ENCODE results near the gene SCN3B.

SCN3B gene

DNA sequence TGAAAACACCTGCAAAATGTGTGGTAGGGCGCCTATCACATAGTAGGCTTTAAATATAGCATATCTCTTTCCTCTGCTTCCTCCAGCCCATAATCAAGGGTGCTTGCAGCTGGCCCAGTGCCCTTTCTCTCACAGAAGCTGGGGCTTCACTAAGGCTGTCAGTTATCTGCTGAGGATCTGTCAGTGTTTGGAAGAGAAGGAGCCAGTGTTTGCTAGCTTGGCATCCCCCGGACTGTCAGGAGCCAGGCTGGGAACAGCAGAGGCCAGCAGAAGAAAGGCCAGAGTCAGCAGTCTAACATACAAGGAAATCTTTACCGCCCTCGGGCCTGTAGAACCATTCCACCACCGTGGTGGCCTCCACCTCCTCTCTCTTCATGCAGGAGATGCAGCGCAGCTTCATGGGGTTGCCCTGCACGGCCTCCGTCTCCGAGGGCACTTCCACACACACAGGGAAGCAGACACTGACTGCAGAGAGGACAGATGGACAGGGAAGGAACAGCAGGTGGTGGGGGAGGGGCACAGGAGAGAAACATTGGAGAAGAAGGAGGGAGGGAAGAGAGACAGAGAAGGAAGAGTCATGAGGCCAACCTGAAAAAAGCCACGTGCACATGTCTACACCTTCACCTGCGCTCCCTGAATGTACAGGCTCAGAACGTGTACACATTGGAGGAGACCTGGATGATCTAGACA lies 9.0 kb downstream of the SCN3B start:
- H3K36me3 Mint-ChIP-seq (ENCODE audit: low read depth): no peaks in the 10 kb centered on the region
- peaks cover 10% of the 10 kb centered on the region for H3K4me1 Mint-ChIP-seq
- H3K4me3 Mint-ChIP-seq: no peak overlapping the region
- peaks cover 38% of the 10 kb centered on the region for H3K27me3 Mint-ChIP-seq (ENCODE audit: low read depth, poor library complexity)
- no peak for TF ChIP-seq CTCF (IDR thresholded peaks at IDR 0.05)
- H3K27ac Mint-ChIP-seq: no peak overlapping the region
- DNase-seq: no peak
- no peaks in the 10 kb centered on the region for H3K9me3 Mint-ChIP-seq

GRCh38 chr11:123642435-123642834 lies 12.0 kb downstream of the SCN3B start:
- no peak for DNase-seq
- H3K4me3 Mint-ChIP-seq: no peak overlapping the region
- no peaks in the 10 kb centered on the region for H3K9me3 Mint-ChIP-seq
- H3K27me3 Mint-ChIP-seq (ENCODE audit: low read depth, poor library complexity): peaks cover 43% of the 10 kb centered on the region
- TF ChIP-seq CTCF (IDR thresholded peaks at IDR 0.05): no peak
- H3K36me3 Mint-ChIP-seq (ENCODE audit: low read depth): no peaks in the 10 kb centered on the region
- peaks cover 17% of the 10 kb centered on the region for H3K4me1 Mint-ChIP-seq
- no peak overlapping the region for H3K27ac Mint-ChIP-seq

GRCh38 chr11:123641495-123641840 lies 13.0 kb downstream of the SCN3B start:
- peaks cover 43% of the 10 kb centered on the region for H3K27me3 Mint-ChIP-seq (ENCODE audit: low read depth, poor library complexity)
- peak overlapping the region; percentile 42 for H3K27ac Mint-ChIP-seq
- H3K4me1 Mint-ChIP-seq: peaks cover 17% of the 10 kb centered on the region
- no peak overlapping the region for H3K4me3 Mint-ChIP-seq
- no peak for TF ChIP-seq CTCF (IDR thresholded peaks at IDR 0.05)
- no peak for DNase-seq
- H3K9me3 Mint-ChIP-seq: no peaks in the 10 kb centered on the region
- H3K36me3 Mint-ChIP-seq (ENCODE audit: low read depth): no peaks in the 10 kb centered on the region

GRCh38 chr11:123640677-123641494 lies 13.5 kb downstream of the SCN3B start:
- Mint-ChIP-seq H3K36me3 (ENCODE audit: low read depth) (no peaks in the 10 kb centered on the region), H3K9me3 (no peaks in the 10 kb centered on the region), H3K27ac (no peak overlapping the region), H3K27me3 (ENCODE audit: low read depth, poor library complexity) (peaks cover 38% of the 10 kb centered on the region), H3K4me3 (no peak overlapping the region), H3K4me1 (peaks cover 17% of the 10 kb centered on the region)
- peak; percentile 86 for TF ChIP-seq CTCF (IDR thresholded peaks at IDR 0.05)
- DNase-seq: peak; percentile 63

DNA sequence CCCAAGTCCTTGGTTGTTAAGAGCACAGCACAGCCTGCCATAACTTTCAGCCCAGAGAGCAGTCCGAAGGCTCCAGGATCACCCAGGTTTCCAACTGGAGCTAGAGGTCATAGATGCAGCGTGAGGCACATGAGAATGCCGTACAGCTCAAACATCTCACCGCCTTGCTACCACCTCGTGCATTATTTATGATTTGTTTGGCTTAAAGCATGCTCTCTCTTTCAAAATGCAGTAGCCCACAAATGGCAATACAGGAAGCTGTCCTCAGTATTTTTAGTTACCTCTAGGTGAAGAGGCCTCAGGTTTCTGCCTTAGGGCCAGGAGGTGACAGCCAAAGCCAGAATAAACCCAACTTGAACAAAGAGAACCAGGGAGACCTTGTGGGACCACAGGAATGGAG lies 14.4 kb downstream of the SCN3B start:
- H3K36me3 Mint-ChIP-seq (ENCODE audit: low read depth): no peaks in the 10 kb centered on the region
- no peak overlapping the region for H3K4me3 Mint-ChIP-seq
- DNase-seq: no peak
- no peaks in the 10 kb centered on the region for H3K9me3 Mint-ChIP-seq
- peaks cover 17% of the 10 kb centered on the region for H3K4me1 Mint-ChIP-seq
- no peak overlapping the region for H3K27ac Mint-ChIP-seq
- H3K27me3 Mint-ChIP-seq (ENCODE audit: low read depth, poor library complexity): peaks cover 32% of the 10 kb centered on the region
- TF ChIP-seq CTCF (IDR thresholded peaks at IDR 0.05): no peak

Measured in nephron progenitor cell (in vitro differentiated cells).